SK-N-SH (cell line): ENCODE results near the gene CCDC57.

ENCODE experiments used
- EP300 ChIP-seq, 2 experiments: IDR thresholded peaks; 2 replicates each; pipeline versions ENCODE4 v1.4.0 to v1.6.1; 2012; ENCODE audit warnings: borderline replicate concordance in 1 of 2, low read depth in 1 of 2, low read length in 1 of 2
- EZH2phosphoT487 ChIP-seq: fragments of 200-600 bp; sonication (generic); IDR thresholded peaks from 2 replicates; pipeline ENCODE4 v1.6.1; 2017; ENCODE audit warnings: low read depth, mixed run types, mild to moderate bottlenecking, antibody characterized with exemption, moderate library complexity, borderline replicate concordance
- JUND ChIP-seq: IDR thresholded peaks from 2 replicates; pipeline ENCODE4 v1.4.0; 2012
- NFIC ChIP-seq: IDR thresholded peaks from 2 replicates; pipeline ENCODE4 v1.4.0; 2012; ENCODE audit warnings: borderline replicate concordance
- POLR2AphosphoS5 ChIP-seq: IDR thresholded peaks from 2 replicates; pipeline ENCODE4 v1.6.1; 2012; ENCODE audit warnings: low read depth, low read length
- RAD21 ChIP-seq: IDR thresholded peaks from 2 replicates; pipeline ENCODE4 v1.6.1; 2012; ENCODE audit warnings: mild to moderate bottlenecking, low read length
- SIN3A ChIP-seq: IDR thresholded peaks from 2 replicates; pipeline ENCODE4 v1.6.1; 2012; ENCODE audit warnings: low read depth, mild to moderate bottlenecking, low read length, moderate library complexity, borderline replicate concordance
- SMC3 ChIP-seq: IDR thresholded peaks from 2 replicates; pipeline ENCODE4 v1.6.1; 2012; ENCODE audit warnings: low read depth, low read length, improper control_type of control experiment
- YY1 ChIP-seq: IDR thresholded peaks from 2 replicates; pipeline ENCODE4 v1.4.0; 2012; ENCODE audit warnings: low read depth, mild to moderate bottlenecking
- TF ChIP-seq, protein P1 (sequence below): fragments of 200-600 bp; sonication (generic); IDR thresholded peaks from 2 replicates; pipeline ENCODE4 v1.6.1; 2017; ENCODE audit warnings: antibody characterized with exemption, mild to moderate bottlenecking, moderate library complexity
- TF ChIP-seq, protein P2 (sequence below): IDR thresholded peaks from 2 replicates; pipeline ENCODE4 v1.6.1; 2012; ENCODE audit warnings: mild to moderate bottlenecking, low read depth, low read length, moderate library complexity
- TF ChIP-seq, protein P3 (sequence below): fragments of 150-350 bp; IDR thresholded peaks from 2 replicates; pipeline ENCODE4 v1.6.1; 2017; ENCODE audit warnings: antibody characterized with exemption, low read length, low read depth, borderline replicate concordance
- TF ChIP-seq, protein P4 (sequence below): IDR thresholded peaks from 2 replicates; pipeline ENCODE4; 2012

DNA sequence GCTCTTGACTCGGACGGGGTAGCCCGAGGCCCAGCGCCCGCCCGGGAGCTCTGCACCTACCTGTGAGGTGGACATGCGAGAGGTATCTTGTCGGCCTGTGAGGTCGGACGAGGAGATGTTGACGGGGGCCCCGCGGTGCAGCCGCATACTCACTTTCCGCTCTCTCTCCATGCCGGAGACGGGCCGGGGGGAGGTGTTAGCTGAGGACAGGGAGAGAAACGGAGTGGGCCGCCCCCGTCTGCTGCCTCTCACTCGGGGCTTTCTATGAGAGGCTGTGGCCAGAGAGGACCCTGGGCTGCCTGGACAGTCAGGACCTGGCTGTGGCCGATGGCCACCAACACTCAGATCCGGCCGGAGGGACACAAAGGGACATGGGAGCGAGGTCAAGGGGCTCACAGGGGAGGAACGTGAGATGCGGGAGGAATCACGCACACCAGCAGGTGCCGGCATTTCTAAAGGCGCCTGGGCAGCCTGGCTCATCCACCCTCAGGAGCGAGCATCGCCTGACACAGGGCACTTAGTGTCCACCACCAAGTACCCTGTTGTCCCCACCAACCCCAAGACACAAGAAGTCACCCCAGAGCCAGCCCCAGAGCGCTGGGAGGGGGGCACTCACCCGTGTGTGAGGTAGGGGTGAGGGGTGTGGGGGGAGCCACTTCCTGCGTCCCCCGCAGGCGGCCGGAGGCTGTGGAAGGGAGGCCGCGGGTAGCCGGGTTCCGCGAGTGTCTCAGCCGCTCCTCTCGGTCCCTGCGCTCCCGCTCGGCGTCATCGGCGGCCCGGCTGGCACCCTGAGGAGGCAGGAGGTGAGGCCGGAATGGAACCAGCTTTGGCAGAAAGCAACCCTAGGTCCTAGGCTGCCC, 36.4 kb upstream of the CCDC57 start:
- TF ChIP-seq SMC3 (no peak), EP300 (IDR thresholded peaks at IDR 0.05; ENCODE audit: borderline replicate concordance in 1 of 2, low read depth in 1 of 2, low read length in 1 of 2) (no peak), POLR2AphosphoS5 (no peak), NFIC (no peak), EZH2phosphoT487 (no peak), RAD21 (no peak), JUND (no peak), SIN3A (no peak), YY1 (no peak)
- TF ChIP-seq, protein P1, sequence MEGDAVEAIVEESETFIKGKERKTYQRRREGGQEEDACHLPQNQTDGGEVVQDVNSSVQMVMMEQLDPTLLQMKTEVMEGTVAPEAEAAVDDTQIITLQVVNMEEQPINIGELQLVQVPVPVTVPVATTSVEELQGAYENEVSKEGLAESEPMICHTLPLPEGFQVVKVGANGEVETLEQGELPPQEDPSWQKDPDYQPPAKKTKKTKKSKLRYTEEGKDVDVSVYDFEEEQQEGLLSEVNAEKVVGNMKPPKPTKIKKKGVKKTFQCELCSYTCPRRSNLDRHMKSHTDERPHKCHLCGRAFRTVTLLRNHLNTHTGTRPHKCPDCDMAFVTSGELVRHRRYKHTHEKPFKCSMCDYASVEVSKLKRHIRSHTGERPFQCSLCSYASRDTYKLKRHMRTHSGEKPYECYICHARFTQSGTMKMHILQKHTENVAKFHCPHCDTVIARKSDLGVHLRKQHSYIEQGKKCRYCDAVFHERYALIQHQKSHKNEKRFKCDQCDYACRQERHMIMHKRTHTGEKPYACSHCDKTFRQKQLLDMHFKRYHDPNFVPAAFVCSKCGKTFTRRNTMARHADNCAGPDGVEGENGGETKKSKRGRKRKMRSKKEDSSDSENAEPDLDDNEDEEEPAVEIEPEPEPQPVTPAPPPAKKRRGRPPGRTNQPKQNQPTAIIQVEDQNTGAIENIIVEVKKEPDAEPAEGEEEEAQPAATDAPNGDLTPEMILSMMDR: no peak
- TF ChIP-seq, protein P2, sequence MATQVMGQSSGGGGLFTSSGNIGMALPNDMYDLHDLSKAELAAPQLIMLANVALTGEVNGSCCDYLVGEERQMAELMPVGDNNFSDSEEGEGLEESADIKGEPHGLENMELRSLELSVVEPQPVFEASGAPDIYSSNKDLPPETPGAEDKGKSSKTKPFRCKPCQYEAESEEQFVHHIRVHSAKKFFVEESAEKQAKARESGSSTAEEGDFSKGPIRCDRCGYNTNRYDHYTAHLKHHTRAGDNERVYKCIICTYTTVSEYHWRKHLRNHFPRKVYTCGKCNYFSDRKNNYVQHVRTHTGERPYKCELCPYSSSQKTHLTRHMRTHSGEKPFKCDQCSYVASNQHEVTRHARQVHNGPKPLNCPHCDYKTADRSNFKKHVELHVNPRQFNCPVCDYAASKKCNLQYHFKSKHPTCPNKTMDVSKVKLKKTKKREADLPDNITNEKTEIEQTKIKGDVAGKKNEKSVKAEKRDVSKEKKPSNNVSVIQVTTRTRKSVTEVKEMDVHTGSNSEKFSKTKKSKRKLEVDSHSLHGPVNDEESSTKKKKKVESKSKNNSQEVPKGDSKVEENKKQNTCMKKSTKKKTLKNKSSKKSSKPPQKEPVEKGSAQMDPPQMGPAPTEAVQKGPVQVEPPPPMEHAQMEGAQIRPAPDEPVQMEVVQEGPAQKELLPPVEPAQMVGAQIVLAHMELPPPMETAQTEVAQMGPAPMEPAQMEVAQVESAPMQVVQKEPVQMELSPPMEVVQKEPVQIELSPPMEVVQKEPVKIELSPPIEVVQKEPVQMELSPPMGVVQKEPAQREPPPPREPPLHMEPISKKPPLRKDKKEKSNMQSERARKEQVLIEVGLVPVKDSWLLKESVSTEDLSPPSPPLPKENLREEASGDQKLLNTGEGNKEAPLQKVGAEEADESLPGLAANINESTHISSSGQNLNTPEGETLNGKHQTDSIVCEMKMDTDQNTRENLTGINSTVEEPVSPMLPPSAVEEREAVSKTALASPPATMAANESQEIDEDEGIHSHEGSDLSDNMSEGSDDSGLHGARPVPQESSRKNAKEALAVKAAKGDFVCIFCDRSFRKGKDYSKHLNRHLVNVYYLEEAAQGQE: no peak
- TF ChIP-seq, protein P3, sequence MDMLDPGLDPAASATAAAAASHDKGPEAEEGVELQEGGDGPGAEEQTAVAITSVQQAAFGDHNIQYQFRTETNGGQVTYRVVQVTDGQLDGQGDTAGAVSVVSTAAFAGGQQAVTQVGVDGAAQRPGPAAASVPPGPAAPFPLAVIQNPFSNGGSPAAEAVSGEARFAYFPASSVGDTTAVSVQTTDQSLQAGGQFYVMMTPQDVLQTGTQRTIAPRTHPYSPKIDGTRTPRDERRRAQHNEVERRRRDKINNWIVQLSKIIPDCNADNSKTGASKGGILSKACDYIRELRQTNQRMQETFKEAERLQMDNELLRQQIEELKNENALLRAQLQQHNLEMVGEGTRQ: no peak
- TF ChIP-seq, protein P4, sequence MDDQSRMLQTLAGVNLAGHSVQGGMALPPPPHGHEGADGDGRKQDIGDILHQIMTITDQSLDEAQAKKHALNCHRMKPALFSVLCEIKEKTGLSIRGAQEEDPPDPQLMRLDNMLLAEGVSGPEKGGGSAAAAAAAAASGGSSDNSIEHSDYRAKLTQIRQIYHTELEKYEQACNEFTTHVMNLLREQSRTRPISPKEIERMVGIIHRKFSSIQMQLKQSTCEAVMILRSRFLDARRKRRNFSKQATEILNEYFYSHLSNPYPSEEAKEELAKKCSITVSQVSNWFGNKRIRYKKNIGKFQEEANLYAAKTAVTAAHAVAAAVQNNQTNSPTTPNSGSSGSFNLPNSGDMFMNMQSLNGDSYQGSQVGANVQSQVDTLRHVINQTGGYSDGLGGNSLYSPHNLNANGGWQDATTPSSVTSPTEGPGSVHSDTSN: no peak
